GM23248 (cell line): Measurements from ENCODE around the gene INTU. TPM values are rescaled to one million over a fixed set of nuclear protein-coding genes. Genes with fewer than 3 reads are reported as not detected.

Experiments used
- DNase-seq: peaks from one replicate; pipeline ENCODE4 v3.0.0-alpha.2; 2015
- H2AFZ ChIP-seq: fragments of 200-600 bp; sonication (generic); 2 replicates; pipeline ENCODE4 v1.6.1; 2016; ENCODE audit warnings: antibody characterized with exemption
- H3F3A ChIP-seq: fragments of 200-600 bp; sonication (generic); 2 replicates; pipeline ENCODE4 v1.6.1; 2016; ENCODE audit warnings: mild to moderate bottlenecking, antibody characterized with exemption, mixed run types; ENCODE audit not compliant: insufficient read depth
- H3K27ac ChIP-seq: fragments of 200-600 bp; sonication (generic); 2 replicates; pipeline ENCODE4 v1.5.1; 2016; ENCODE audit warnings: mild to moderate bottlenecking
- H3K27me3 ChIP-seq: fragments of 200-600 bp; sonication (generic); replicated peaks from 2 replicates; pipeline ENCODE4 v1.6.1; 2016; ENCODE audit warnings: mild to moderate bottlenecking; ENCODE audit not compliant: insufficient read depth
- H3K36me3 ChIP-seq: fragments of 200-600 bp; sonication (generic); 2 replicates; pipeline ENCODE4 v1.6.1; 2016; ENCODE audit warnings: low read depth, mild to moderate bottlenecking
- H3K4me1 ChIP-seq: fragments of 200-600 bp; sonication (generic); 2 replicates; pipeline ENCODE4 v1.6.1; 2016; ENCODE audit warnings: mild to moderate bottlenecking; ENCODE audit not compliant: insufficient read depth
- H3K4me2 ChIP-seq: fragments of 200-600 bp; sonication (generic); one replicate; pipeline ENCODE4 v1.6.1; 2016; ENCODE audit warnings: mild to moderate bottlenecking; ENCODE audit not compliant: unreplicated experiment
- H3K4me3 ChIP-seq: fragments of 200-600 bp; sonication (generic); 2 replicates; pipeline ENCODE4 v1.5.1; 2016; ENCODE audit warnings: mild to moderate bottlenecking
- H3K79me2 ChIP-seq: fragments of 200-600 bp; sonication (generic); 2 replicates; pipeline ENCODE4 v1.6.1; 2016; ENCODE audit warnings: mild to moderate bottlenecking; ENCODE audit not compliant: insufficient read depth
- H3K9ac ChIP-seq: fragments of 200-600 bp; sonication (generic); 2 replicates; pipeline ENCODE4 v1.6.1; 2016; ENCODE audit warnings: mild to moderate bottlenecking
- H3K9me2 ChIP-seq: fragments of 200-600 bp; sonication (generic); 2 replicates; pipeline ENCODE4 v1.6.1; 2016; ENCODE audit warnings: mixed run types, mild to moderate bottlenecking, moderate library complexity; ENCODE audit not compliant: insufficient read depth
- H3K9me3 ChIP-seq: fragments of 200-600 bp; sonication (generic); one replicate; pipeline ENCODE4 v1.6.1; 2017; ENCODE audit warnings: low read depth
- H4K20me1 ChIP-seq: fragments of 200-600 bp; sonication (generic); 2 replicates; pipeline ENCODE4 v1.6.0; 2016; ENCODE audit not compliant: insufficient read depth
- EZH2 ChIP-seq: fragments of 200-600 bp; sonication (generic); IDR thresholded peaks from 2 replicates; pipeline ENCODE4 v1.6.1; 2018; ENCODE audit warnings: antibody characterized with exemption, mild to moderate bottlenecking; ENCODE audit not compliant: insufficient read depth, poor library complexity, severe bottlenecking
- EZH2phosphoT487 ChIP-seq: fragments of 200-600 bp; sonication (generic); IDR thresholded peaks from 2 replicates; pipeline ENCODE4 v1.6.1; 2018; ENCODE audit warnings: antibody characterized with exemption, moderate library complexity, mild to moderate bottlenecking, low read depth; ENCODE audit not compliant: insufficient read depth
- WGBS, 2 experiments: methylation state at CpG; one replicate each; pipeline ENCODE4 v1.1.6; 2015 to 2017; ENCODE audit warnings: low lambda C conversion rate in 2 of 2, low coverage in 1 of 2; ENCODE audit errors: missing lambda C conversion rate in 2 of 2; 5-methylcytosine and 5-hydroxymethylcytosine counted together
- in situ Hi-C: fragments of 300-500 bp; cut with MboI; formaldehyde crosslinking; loops from 2 replicates; pipeline ENCODE4 v1.15.0; 2020
- polyA plus RNA-seq: library from polyadenylated mRNA; unstranded; fragments of >200 nt; fragmentation: Nextera tagmentation; extraction: Ambion mirVana; gene quantifications from 2 replicates; pipeline ENCODE4 v1.2.1, GENCODE V29; 2016
- total RNA-seq: library from RNA; depleted of rRNA; stranded (reverse); fragments of >200 nt; shearing (Covaris generic); gene quantifications from 2 replicates; pipeline ENCODE4 v1.2.3, GENCODE V29; 2014

The INTU gene
- total and polyA plus RNA-seq, 2 experiments from 2014 or later = 2.3 to 5.2 TPM

- Histone ChIP-seq H3K9me3 (no peaks in the 10 kb centered on the region), H3K4me2 (no peak overlapping the region), H3K9ac (no peak overlapping the region), H3K4me3 (no peak overlapping the region), H4K20me1 (no peaks in the 10 kb centered on the region), H3K27ac (no peak overlapping the region), H3K79me2 (no peaks in the 10 kb centered on the region), H3K27me3 (no peaks in the 10 kb centered on the region), H3F3A (no peaks in the 10 kb centered on the region), H2AFZ (no peak overlapping the region), H3K36me3 (no peaks in the 10 kb centered on the region), H3K4me1 (no peaks in the 10 kb centered on the region), H3K9me2 (no peaks in the 10 kb centered on the region)
- 92 to 94% methylated on average over 19 of the region's 19 CpGs for WGBS, 2 experiments
- DNase-seq = no peak
- in situ Hi-C loops = no loop called here
- TF ChIP-seq EZH2 (no peak), EZH2phosphoT487 (no peak)
Measured at GRCh38 chr4:127731406-127731805, 98.6 kb downstream of the INTU start.

DNA sequence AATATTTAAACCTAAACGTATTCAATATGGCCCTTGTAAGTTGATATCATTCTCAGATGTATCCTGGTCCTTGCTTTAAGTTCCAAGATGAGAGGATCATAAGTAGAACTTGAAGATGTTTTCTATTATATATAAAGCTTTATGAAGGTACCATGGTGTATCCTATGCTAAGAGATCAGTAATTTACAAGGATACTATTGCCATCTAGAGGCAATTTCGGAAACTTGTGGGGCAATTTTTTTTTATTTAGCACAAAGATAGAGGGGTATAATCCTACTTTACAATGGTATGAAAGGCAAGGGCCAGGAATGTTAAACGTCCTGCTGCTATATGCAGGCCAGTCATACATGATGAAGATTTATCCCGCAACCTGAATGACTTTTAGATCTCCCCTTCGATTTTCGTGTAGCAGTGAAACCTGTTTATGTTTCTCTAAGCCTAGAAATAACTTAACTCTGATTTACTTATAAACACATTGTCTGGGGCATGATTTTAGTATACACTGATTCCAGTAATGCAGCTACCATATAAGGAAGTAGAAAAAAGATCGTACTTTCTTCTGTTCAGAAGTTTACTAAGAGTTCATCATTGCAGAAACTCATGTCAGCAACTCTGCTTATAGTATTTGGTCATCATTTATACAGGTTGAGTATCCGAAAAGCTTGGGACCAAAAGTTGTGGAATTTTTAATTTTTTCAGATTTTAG is 100.0 kb downstream of the INTU start:
- H3F3A ChIP-seq = no peaks in the 10 kb centered on the region
- TF ChIP-seq EZH2 = no peak
- no peak for TF ChIP-seq EZH2phosphoT487
- H3K9me3 ChIP-seq = no peaks in the 10 kb centered on the region
- no peak overlapping the region for H2AFZ ChIP-seq
- H3K36me3 ChIP-seq = no peaks in the 10 kb centered on the region
- H3K27me3 ChIP-seq = no peaks in the 10 kb centered on the region
- H3K9ac ChIP-seq = no peak overlapping the region
- no peaks in the 10 kb centered on the region for H3K79me2 ChIP-seq
- H4K20me1 ChIP-seq = no peaks in the 10 kb centered on the region
- H3K4me3 ChIP-seq = no peak overlapping the region
- no peak overlapping the region for H3K4me2 ChIP-seq
- no peaks in the 10 kb centered on the region for H3K4me1 ChIP-seq
- WGBS, 2 experiments = 17% methylated on average over 8 of the region's 8 CpGs
- H3K27ac ChIP-seq = no peak overlapping the region
- DNase-seq = peak; percentile 63
- in situ Hi-C loops = no loop called here
- no peaks in the 10 kb centered on the region for H3K9me2 ChIP-seq

DNA sequence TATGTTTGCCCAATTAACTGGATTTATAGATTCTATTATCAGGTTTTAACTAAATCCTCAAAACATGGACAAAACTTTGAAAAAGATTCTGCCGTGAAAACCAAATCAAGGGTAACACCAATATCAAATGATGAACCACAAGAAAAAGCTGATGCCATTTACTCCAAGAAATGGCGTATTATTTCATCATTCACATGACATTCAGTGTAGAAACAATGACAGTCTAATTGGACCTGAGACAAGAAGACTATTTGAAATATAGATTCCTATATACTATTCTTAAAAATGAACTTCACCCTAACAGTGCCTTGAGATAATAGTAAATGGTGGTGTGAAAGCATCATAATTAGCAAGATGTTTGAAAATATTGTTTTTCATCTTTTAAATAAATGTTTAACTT is 102.2 kb downstream of the INTU start:
- H3K9me3 ChIP-seq = no peaks in the 10 kb centered on the region
- DNase-seq = no peak
- no peak overlapping the region for H3K4me3 ChIP-seq
- H3K27ac ChIP-seq = no peak overlapping the region
- H3K9me2 ChIP-seq = no peaks in the 10 kb centered on the region
- H3K79me2 ChIP-seq = no peaks in the 10 kb centered on the region
- in situ Hi-C loops = no loop called here
- no peaks in the 10 kb centered on the region for H4K20me1 ChIP-seq
- no peaks in the 10 kb centered on the region for H3K36me3 ChIP-seq
- H3K4me1 ChIP-seq = no peaks in the 10 kb centered on the region
- 77 to 84% methylated on average over 2 of the region's 2 CpGs for WGBS, 2 experiments
- TF ChIP-seq EZH2phosphoT487 (no peak), EZH2 (no peak)
- H3F3A ChIP-seq = no peaks in the 10 kb centered on the region
- no peaks in the 10 kb centered on the region for H3K27me3 ChIP-seq
- H3K4me2 ChIP-seq = no peak overlapping the region
- no peak overlapping the region for H3K9ac ChIP-seq
- H2AFZ ChIP-seq = no peak overlapping the region

- no peaks in the 10 kb centered on the region for H4K20me1 ChIP-seq
- H3K27ac ChIP-seq = no peak overlapping the region
- no peak for DNase-seq
- no peaks in the 10 kb centered on the region for H3K27me3 ChIP-seq
- H3K4me1 ChIP-seq = no peaks in the 10 kb centered on the region
- no peaks in the 10 kb centered on the region for H3F3A ChIP-seq
- H3K9me3 ChIP-seq = no peaks in the 10 kb centered on the region
- H3K9me2 ChIP-seq = no peaks in the 10 kb centered on the region
- in situ Hi-C loops = no loop called here
- no peak overlapping the region for H3K4me2 ChIP-seq
- no peak overlapping the region for H3K4me3 ChIP-seq
- H2AFZ ChIP-seq = no peak overlapping the region
- TF ChIP-seq EZH2phosphoT487 = no peak
- TF ChIP-seq EZH2 = no peak
- no peak overlapping the region for H3K9ac ChIP-seq
- no peaks in the 10 kb centered on the region for H3K79me2 ChIP-seq
- 6 to 7% methylated on average over 4 of the region's 4 CpGs for WGBS, 2 experiments
- no peaks in the 10 kb centered on the region for H3K36me3 ChIP-seq
Measured at GRCh38 chr4:127737295-127737694, 104.5 kb downstream of the INTU start.
